Measurements from ENCODE around the gene SLC4A7.

Gene SLC4A7

DNA sequence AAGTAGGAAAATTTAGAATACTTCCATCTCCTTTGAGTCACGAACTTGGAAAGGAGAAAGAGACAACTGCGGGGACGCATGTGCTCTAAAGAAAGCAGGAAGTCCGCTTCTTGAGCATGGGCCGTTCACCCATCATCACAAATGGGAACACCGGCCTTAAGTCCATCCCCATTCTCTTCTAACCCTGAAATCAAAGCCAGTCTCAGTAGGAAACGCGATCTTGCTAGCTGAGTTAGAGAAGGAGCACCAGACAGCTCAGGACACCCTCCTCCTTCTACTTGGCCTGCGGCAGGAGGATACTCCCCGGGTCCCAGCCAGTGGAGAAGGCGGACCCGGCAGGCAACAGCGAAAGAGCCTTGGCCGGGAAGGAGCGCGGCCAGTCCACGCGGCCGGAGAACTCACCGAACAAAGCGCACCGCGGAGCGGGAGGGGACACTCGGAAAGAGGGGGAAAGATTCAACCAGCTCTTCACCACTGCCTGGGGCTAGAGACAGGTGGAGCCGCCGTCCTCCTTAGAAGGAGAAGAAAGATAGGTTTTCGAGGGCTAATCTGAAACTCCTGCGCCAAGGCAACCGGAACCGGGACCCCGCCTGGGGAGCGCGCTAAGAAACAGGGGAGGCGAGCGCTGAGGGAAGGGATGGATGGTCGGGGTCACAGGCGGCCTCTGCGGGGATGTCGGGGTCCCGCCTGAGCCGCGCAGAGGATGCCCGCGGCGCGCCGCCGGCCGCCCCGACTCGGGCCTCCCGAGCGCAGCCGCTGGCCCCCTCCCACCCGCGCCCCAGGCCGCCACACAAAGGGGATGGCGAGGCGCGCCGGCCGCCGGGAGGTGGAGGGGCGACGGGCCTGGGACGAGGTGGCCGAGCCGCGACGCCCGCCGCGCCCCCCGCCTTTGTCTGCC lies 818 bp downstream of the SLC4A7 start (continued):
- TF ChIP-seq ZNF433 (tag by site-specific recombination; IDR thresholded peaks at IDR 0.05; ENCODE audit: low read depth) = no peak
- peak; percentile 78 for TF ChIP-seq ZNF335 (tag by site-specific recombination; conservative IDR thresholded peaks at IDR 0.05)
- TF ChIP-seq ZNF785 (tag by site-specific recombination; IDR thresholded peaks at IDR 0.05) = no peak
- TF ChIP-seq ZNF24 (tag by site-specific recombination; IDR thresholded peaks at IDR 0.05) = no peak
- no peak for TF ChIP-seq ZSCAN23 (tag by site-specific recombination; IDR thresholded peaks at IDR 0.05)
- TF ChIP-seq HOXC10 (CRISPR knock-in tag; IDR thresholded peaks at IDR 0.05) = no peak
- TF ChIP-seq SP2 (tag by site-specific recombination; IDR thresholded peaks at IDR 0.05) = peak; percentile 85
- TF ChIP-seq ZNF600 (tag by site-specific recombination; IDR thresholded peaks at IDR 0.05) = 0 out of 2 replicates have a peak, but pooled peaks have one; percentile 27
- TF ChIP-seq, protein P1, sequence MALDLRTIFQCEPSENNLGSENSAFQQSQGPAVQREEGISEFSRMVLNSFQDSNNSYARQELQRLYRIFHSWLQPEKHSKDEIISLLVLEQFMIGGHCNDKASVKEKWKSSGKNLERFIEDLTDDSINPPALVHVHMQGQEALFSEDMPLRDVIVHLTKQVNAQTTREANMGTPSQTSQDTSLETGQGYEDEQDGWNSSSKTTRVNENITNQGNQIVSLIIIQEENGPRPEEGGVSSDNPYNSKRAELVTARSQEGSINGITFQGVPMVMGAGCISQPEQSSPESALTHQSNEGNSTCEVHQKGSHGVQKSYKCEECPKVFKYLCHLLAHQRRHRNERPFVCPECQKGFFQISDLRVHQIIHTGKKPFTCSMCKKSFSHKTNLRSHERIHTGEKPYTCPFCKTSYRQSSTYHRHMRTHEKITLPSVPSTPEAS (tag by site-specific recombination; IDR thresholded peaks at IDR 0.05) = no peak
- no peak for TF ChIP-seq ZNF114 (tag by site-specific recombination; IDR thresholded peaks at IDR 0.05)
- no peak for TF ChIP-seq ZNF621 (tag by site-specific recombination; IDR thresholded peaks at IDR 0.05)
- TF ChIP-seq ZNF664 (tag by site-specific recombination; IDR thresholded peaks at IDR 0.05) = no peak
- TF ChIP-seq, protein P2, sequence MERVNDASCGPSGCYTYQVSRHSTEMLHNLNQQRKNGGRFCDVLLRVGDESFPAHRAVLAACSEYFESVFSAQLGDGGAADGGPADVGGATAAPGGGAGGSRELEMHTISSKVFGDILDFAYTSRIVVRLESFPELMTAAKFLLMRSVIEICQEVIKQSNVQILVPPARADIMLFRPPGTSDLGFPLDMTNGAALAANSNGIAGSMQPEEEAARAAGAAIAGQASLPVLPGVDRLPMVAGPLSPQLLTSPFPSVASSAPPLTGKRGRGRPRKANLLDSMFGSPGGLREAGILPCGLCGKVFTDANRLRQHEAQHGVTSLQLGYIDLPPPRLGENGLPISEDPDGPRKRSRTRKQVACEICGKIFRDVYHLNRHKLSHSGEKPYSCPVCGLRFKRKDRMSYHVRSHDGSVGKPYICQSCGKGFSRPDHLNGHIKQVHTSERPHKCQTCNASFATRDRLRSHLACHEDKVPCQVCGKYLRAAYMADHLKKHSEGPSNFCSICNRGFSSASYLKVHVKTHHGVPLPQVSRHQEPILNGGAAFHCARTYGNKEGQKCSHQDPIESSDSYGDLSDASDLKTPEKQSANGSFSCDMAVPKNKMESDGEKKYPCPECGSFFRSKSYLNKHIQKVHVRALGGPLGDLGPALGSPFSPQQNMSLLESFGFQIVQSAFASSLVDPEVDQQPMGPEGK (tag by site-specific recombination; IDR thresholded peaks at IDR 0.05) = 0 out of 2 replicates have a peak, but pooled peaks have one; percentile 21
- TF ChIP-seq ZNF239 (tag by site-specific recombination; IDR thresholded peaks at IDR 0.05) = no peak
- TF ChIP-seq ZNF521 (tag by site-specific recombination; IDR thresholded peaks at IDR 0.05) = no peak
- no peak for TF ChIP-seq HOXA7 (CRISPR knock-in tag; IDR thresholded peaks at IDR 0.05; ENCODE audit: borderline replicate concordance)
- no peak for TF ChIP-seq TRIM28 (IDR thresholded peaks at IDR 0.05; ENCODE audit: borderline replicate concordance, low read length)
- no peak for TF ChIP-seq ZNF707 (tag by site-specific recombination; IDR thresholded peaks at IDR 0.05)
- TF ChIP-seq, protein P3, sequence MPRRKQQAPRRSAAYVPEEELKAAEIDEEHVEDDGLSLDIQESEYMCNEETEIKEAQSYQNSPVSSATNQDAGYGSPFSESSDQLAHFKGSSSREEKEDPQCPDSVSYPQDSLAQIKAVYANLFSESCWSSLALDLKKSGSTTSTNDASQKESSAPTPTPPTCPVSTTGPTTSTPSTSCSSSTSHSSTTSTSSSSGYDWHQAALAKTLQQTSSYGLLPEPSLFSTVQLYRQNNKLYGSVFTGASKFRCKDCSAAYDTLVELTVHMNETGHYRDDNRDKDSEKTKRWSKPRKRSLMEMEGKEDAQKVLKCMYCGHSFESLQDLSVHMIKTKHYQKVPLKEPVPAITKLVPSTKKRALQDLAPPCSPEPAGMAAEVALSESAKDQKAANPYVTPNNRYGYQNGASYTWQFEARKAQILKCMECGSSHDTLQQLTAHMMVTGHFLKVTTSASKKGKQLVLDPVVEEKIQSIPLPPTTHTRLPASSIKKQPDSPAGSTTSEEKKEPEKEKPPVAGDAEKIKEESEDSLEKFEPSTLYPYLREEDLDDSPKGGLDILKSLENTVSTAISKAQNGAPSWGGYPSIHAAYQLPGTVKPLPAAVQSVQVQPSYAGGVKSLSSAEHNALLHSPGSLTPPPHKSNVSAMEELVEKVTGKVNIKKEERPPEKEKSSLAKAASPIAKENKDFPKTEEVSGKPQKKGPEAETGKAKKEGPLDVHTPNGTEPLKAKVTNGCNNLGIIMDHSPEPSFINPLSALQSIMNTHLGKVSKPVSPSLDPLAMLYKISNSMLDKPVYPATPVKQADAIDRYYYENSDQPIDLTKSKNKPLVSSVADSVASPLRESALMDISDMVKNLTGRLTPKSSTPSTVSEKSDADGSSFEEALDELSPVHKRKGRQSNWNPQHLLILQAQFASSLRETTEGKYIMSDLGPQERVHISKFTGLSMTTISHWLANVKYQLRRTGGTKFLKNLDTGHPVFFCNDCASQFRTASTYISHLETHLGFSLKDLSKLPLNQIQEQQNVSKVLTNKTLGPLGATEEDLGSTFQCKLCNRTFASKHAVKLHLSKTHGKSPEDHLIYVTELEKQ (tag by site-specific recombination; IDR thresholded peaks at IDR 0.05; ENCODE audit: borderline replicate concordance) = no peak
- no peak for TF ChIP-seq GLIS2 (tag by site-specific recombination; IDR thresholded peaks at IDR 0.05)
- TF ChIP-seq, protein P4, sequence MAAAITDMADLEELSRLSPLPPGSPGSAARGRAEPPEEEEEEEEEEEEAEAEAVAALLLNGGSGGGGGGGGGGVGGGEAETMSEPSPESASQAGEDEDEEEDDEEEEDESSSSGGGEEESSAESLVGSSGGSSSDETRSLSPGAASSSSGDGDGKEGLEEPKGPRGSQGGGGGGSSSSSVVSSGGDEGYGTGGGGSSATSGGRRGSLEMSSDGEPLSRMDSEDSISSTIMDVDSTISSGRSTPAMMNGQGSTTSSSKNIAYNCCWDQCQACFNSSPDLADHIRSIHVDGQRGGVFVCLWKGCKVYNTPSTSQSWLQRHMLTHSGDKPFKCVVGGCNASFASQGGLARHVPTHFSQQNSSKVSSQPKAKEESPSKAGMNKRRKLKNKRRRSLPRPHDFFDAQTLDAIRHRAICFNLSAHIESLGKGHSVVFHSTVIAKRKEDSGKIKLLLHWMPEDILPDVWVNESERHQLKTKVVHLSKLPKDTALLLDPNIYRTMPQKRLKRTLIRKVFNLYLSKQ (tag by site-specific recombination; IDR thresholded peaks at IDR 0.05; ENCODE audit: borderline replicate concordance) = no peak
- TF ChIP-seq ZEB2 (tag by site-specific recombination; IDR thresholded peaks at IDR 0.05) = peak; percentile 67
- TF ChIP-seq ZBTB8A (tag by site-specific recombination; IDR thresholded peaks at IDR 0.05) = no peak
- TF ChIP-seq, protein P5, sequence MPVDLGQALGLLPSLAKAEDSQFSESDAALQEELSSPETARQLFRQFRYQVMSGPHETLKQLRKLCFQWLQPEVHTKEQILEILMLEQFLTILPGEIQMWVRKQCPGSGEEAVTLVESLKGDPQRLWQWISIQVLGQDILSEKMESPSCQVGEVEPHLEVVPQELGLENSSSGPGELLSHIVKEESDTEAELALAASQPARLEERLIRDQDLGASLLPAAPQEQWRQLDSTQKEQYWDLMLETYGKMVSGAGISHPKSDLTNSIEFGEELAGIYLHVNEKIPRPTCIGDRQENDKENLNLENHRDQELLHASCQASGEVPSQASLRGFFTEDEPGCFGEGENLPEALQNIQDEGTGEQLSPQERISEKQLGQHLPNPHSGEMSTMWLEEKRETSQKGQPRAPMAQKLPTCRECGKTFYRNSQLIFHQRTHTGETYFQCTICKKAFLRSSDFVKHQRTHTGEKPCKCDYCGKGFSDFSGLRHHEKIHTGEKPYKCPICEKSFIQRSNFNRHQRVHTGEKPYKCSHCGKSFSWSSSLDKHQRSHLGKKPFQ (tag by site-specific recombination; IDR thresholded peaks at IDR 0.05) = no peak
- TF ChIP-seq ZNF777 (tag by site-specific recombination; IDR thresholded peaks at IDR 0.05; ENCODE audit: borderline replicate concordance) = peak; percentile 29; the same call in 1 of the 2 replicates
- TF ChIP-seq, protein P6, sequence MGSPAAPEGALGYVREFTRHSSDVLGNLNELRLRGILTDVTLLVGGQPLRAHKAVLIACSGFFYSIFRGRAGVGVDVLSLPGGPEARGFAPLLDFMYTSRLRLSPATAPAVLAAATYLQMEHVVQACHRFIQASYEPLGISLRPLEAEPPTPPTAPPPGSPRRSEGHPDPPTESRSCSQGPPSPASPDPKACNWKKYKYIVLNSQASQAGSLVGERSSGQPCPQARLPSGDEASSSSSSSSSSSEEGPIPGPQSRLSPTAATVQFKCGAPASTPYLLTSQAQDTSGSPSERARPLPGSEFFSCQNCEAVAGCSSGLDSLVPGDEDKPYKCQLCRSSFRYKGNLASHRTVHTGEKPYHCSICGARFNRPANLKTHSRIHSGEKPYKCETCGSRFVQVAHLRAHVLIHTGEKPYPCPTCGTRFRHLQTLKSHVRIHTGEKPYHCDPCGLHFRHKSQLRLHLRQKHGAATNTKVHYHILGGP (tag by site-specific recombination; IDR thresholded peaks at IDR 0.05) = no peak
- no peak for TF ChIP-seq ZNF626 (tag by site-specific recombination; IDR thresholded peaks at IDR 0.05)
